Measurements from ENCODE around the gene NHLRC4. TPM values are rescaled to one million over a fixed set of nuclear protein-coding genes. Genes with fewer than 3 reads are reported as not detected.

Gene NHLRC4
- total RNA-seq, 1 experiment from 2014 or later = 4.0 TPM

DNA sequence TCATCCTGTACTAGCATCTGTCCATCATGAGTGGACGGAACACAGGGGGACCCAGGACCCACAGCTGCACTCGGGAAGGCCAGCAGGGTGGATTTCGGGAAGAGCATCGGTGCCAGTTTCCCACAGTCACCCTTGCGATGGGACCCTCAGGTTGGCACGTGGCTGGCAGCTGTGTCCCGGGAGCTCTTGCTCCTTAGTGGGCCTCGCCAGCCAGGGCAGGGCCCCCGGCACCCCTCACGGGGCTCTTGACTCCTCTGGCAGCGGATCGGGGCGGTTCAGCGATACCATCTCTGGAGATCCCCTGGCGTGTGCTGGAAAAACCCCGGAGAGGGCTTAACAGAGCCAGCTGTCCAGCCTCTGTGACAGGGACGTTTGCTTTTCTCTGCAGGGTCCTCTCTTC is 30.1 kb upstream of the NHLRC4 start:
- BruUV-seq (replicated peaks) = no TSS peak
- Histone ChIP-seq H3K9me3 (ENCODE audit: control insufficient read depth, insufficient read depth, low read depth, low read length) (no peaks in the 10 kb centered on the region), H3K27ac (ENCODE audit: low read length) (no peak overlapping the region), H3K36me3 (ENCODE audit: control insufficient read depth, insufficient read depth, low read length) (no peaks in the 10 kb centered on the region), H3K4me3 (ENCODE audit: low read depth in 2 of 2, low read length in 2 of 2) (no peak overlapping the region), H3K4me1 (ENCODE audit: control insufficient read depth, insufficient read depth, low read length) (peaks cover 29% of the 10 kb centered on the region), H3K27me3 (ENCODE audit: control insufficient read depth, insufficient read depth, low read length) (no peaks in the 10 kb centered on the region)
- intact Hi-C loops (cut with micrococcal nuclease; ENCODE audit: unreplicated experiment) = no loop called here
- ChIA-PET CTCF (interaction anchor here (0.7 kb wide), 1 partner anchor 9 kb away, joined by 3 read pairs; no protein-coding TSS in a partner anchor), POLR2A (no interaction called here)
- ATAC-seq (no peak), DNase-seq (ENCODE audit: low read depth, low spot score) (no peak)
- in situ Hi-C loops (cut with HindIII; ENCODE audit: low pct_unique_long_range_greater_than_20kb, low sequenced_read_pairs) = no loop called here
- no peak for TF ChIP-seq SIN3A (IDR thresholded peaks at IDR 0.05; ENCODE audit: borderline replicate concordance, insufficient read depth, low read depth, low read length)
- TF ChIP-seq, protein P1, sequence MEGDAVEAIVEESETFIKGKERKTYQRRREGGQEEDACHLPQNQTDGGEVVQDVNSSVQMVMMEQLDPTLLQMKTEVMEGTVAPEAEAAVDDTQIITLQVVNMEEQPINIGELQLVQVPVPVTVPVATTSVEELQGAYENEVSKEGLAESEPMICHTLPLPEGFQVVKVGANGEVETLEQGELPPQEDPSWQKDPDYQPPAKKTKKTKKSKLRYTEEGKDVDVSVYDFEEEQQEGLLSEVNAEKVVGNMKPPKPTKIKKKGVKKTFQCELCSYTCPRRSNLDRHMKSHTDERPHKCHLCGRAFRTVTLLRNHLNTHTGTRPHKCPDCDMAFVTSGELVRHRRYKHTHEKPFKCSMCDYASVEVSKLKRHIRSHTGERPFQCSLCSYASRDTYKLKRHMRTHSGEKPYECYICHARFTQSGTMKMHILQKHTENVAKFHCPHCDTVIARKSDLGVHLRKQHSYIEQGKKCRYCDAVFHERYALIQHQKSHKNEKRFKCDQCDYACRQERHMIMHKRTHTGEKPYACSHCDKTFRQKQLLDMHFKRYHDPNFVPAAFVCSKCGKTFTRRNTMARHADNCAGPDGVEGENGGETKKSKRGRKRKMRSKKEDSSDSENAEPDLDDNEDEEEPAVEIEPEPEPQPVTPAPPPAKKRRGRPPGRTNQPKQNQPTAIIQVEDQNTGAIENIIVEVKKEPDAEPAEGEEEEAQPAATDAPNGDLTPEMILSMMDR (IDR thresholded peaks at IDR 0.05) = no peak

DNA sequence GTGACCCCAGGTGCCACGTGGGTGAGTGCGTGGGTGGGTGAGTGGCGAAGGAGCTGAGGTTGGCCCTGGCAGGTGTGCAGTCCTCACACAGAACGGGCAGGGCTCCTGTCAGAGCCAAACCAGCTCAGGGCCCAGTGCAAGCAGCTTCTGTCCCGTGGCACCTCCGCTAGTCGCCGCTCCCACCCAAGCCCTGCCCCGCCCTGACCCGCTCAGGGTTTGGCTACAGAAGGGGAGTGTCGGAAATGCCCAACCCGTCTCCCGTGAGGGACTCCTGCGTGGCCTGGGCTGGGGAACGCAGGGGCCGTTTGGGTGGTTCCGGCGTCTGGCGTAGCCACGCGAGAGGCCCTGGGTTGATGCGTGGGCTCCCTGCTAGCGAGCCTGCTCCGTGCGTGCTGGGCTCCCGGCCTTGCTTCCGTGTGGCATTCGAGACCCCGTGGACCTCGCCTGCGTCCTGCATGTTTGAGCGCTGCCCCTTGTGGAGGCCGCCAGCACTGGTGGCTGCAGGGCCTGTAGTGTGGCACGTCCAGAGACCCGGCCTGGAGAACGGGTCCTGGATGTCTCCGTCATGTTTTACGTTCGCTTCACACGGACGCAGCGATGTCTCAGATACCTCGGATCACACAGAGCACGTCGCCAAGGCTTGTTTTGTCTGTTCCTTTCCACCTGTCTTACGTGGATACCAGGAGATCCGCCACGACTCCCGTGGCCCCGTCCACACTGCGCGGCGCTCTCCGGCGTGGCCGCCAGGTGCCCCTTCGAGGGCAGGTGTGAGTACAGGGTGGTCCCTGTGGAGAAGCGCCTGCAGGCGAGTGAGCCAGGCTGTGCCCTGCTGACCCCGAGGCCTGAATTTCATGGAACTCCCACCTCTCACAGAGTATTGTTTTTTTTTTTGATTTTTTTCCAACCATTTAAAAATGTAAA is 29.1 kb upstream of the NHLRC4 start:
- ChIA-PET CTCF (interaction anchor here (0.6 to 0.7 kb wide), 2 partner anchors 8 to 48 kb away, joined by 3 to 4 read pairs; no protein-coding TSS in a partner anchor), POLR2A (no interaction called here)
- peaks cover 29% of the 10 kb centered on the region for H3K4me1 ChIP-seq (ENCODE audit: control insufficient read depth, insufficient read depth, low read length)
- no peak overlapping the region for H3K4me3 ChIP-seq (ENCODE audit: low read depth in 2 of 2, low read length in 2 of 2)
- no peaks in the 10 kb centered on the region for H3K36me3 ChIP-seq (ENCODE audit: control insufficient read depth, insufficient read depth, low read length)
- no peaks in the 10 kb centered on the region for H3K27me3 ChIP-seq (ENCODE audit: control insufficient read depth, insufficient read depth, low read length)
- intact Hi-C loops (cut with micrococcal nuclease; ENCODE audit: unreplicated experiment) = no loop called here
- BruUV-seq (replicated peaks) = no TSS peak
- TF ChIP-seq POLR2AphosphoS5 (IDR thresholded peaks at IDR 0.05; ENCODE audit: low read depth, low read length) = no peak
- TF ChIP-seq, protein P1 (IDR thresholded peaks at IDR 0.05) = peak; percentile 72; the same call in 1 of the 2 replicates
- TF ChIP-seq, protein P2, sequence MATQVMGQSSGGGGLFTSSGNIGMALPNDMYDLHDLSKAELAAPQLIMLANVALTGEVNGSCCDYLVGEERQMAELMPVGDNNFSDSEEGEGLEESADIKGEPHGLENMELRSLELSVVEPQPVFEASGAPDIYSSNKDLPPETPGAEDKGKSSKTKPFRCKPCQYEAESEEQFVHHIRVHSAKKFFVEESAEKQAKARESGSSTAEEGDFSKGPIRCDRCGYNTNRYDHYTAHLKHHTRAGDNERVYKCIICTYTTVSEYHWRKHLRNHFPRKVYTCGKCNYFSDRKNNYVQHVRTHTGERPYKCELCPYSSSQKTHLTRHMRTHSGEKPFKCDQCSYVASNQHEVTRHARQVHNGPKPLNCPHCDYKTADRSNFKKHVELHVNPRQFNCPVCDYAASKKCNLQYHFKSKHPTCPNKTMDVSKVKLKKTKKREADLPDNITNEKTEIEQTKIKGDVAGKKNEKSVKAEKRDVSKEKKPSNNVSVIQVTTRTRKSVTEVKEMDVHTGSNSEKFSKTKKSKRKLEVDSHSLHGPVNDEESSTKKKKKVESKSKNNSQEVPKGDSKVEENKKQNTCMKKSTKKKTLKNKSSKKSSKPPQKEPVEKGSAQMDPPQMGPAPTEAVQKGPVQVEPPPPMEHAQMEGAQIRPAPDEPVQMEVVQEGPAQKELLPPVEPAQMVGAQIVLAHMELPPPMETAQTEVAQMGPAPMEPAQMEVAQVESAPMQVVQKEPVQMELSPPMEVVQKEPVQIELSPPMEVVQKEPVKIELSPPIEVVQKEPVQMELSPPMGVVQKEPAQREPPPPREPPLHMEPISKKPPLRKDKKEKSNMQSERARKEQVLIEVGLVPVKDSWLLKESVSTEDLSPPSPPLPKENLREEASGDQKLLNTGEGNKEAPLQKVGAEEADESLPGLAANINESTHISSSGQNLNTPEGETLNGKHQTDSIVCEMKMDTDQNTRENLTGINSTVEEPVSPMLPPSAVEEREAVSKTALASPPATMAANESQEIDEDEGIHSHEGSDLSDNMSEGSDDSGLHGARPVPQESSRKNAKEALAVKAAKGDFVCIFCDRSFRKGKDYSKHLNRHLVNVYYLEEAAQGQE (IDR thresholded peaks at IDR 0.05; ENCODE audit: insufficient read depth in 1 of 2, low read depth in 2 of 2, low read length in 1 of 2) = no peak
- in situ Hi-C loops (cut with HindIII; ENCODE audit: low pct_unique_long_range_greater_than_20kb, low sequenced_read_pairs) = no loop called here
- DNase-seq (ENCODE audit: low read depth, low spot score) = no peak
- no peaks in the 10 kb centered on the region for H3K9me3 ChIP-seq (ENCODE audit: control insufficient read depth, insufficient read depth, low read depth, low read length)
- ATAC-seq = no peak
- H3K27ac ChIP-seq (ENCODE audit: low read length) = no peak overlapping the region
